HG02678 (cell line): ENCODE results near the gene RASAL2.
"Not testable (repeated sequence)": the region's sequence is repeated elsewhere in the genome, so short reads cannot be mapped to it uniquely, and the experiment has no call there.

ENCODE experiments used
- ATAC-seq: cut with Tn5 transposase; IDR thresholded peaks from one replicate; pipeline ENCODE4 v1.9.1; 2021; ENCODE audit warnings: mild to moderate bottlenecking, moderate library complexity; ENCODE audit not compliant: unreplicated experiment

Gene RASAL2

GRCh38 chr1:178273707-178274410, 180.0 kb downstream of the RASAL2 start:
- ATAC-seq: no peak

GRCh38 chr1:178275049-178275448, 181.1 kb downstream of the RASAL2 start:
- ATAC-seq: no peak

GRCh38 chr1:178275553-178275952, 181.6 kb downstream of the RASAL2 start:
- ATAC-seq: no peak

GRCh38 chr1:178277793-178278530, 184.1 kb downstream of the RASAL2 start:
- ATAC-seq: no peak

GRCh38 chr1:178278916-178279686, 185.2 kb downstream of the RASAL2 start:
- ATAC-seq: no peak

- ATAC-seq: no peak
These were observed 189.1 kb downstream of the RASAL2 start for GRCh38 chr1:178282949-178283367.

- no peak for ATAC-seq
These were observed 189.5 kb downstream of the RASAL2 start for GRCh38 chr1:178283409-178283808.

GRCh38 chr1:178284058-178284457, 190.2 kb downstream of the RASAL2 start:
- no peak for ATAC-seq

GRCh38 chr1:178291166-178291565, 197.3 kb downstream of the RASAL2 start:
- ATAC-seq: no peak

GRCh38 chr1:178294654-178295053, 200.8 kb downstream of the RASAL2 start:
- no peak for ATAC-seq

GRCh38 chr1:178300352-178300699, 206.4 kb downstream of the RASAL2 start:
- ATAC-seq: no peak

- no peak for ATAC-seq
These were observed 207.2 kb downstream of the RASAL2 start for GRCh38 chr1:178301141-178301540.

- no peak for ATAC-seq
These were observed 213.4 kb downstream of the RASAL2 start for GRCh38 chr1:178307264-178307663.

GRCh38 chr1:178308438-178308837, 214.5 kb downstream of the RASAL2 start:
- ATAC-seq: no peak

- ATAC-seq: peak; percentile 76
These were observed 216.8 kb downstream of the RASAL2 start for GRCh38 chr1:178310685-178311105.

GRCh38 chr1:178311164-178311563, 217.3 kb downstream of the RASAL2 start:
- ATAC-seq: no peak

GRCh38 chr1:178320280-178320982, 226.5 kb downstream of the RASAL2 start:
- ATAC-seq: not testable (repeated sequence)

- ATAC-seq: no peak
These were observed 229.2 kb downstream of the RASAL2 start for GRCh38 chr1:178323067-178323466.

- ATAC-seq: no peak
These were observed 230.1 kb downstream of the RASAL2 start for GRCh38 chr1:178324003-178324402.

- ATAC-seq: no peak
These were observed 234.8 kb downstream of the RASAL2 start for GRCh38 chr1:178328728-178329127.

GRCh38 chr1:178330153-178330552, 236.2 kb downstream of the RASAL2 start:
- ATAC-seq: no peak
